ENCODE results near the gene LINC00632.
"Not testable (repeated sequence)": the region's sequence is repeated elsewhere in the genome, so short reads cannot be mapped to it uniquely, and the experiment has no call there.

LINC00632 gene

DNA sequence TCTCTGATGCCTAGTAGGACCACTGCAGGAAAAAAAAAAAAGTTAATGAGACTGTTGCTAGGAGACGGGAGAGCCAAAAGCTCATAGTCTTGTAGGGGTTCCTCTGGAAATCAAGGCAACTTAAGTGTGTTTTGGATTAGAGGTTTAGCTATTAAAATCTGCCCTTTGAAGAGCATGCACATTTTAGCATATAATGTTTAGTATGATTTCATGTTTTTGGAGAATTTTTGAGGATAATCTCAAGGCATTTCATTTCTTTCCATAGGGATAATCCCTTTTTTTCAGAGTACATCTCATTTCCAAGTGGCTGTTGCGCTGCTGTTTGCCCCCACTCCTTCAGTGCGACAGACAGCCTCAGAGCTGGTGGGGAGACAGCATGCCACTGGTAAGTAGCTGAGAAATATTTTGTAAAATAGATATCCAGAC, at the start of gene LINC00632:
Gene LINC00632 (plus strand): TSS at position 339 of the 426 bp plus-strand sequence.
- no peak for DNase-seq

GRCh38 chrX:140661643-140662042, 47.9 kb upstream of the LINC00632 start:
- no peak for DNase-seq

- peak; percentile 0 for DNase-seq
Measured at GRCh38 chrX:140664939-140665338, 44.6 kb upstream of the LINC00632 start.

DNA sequence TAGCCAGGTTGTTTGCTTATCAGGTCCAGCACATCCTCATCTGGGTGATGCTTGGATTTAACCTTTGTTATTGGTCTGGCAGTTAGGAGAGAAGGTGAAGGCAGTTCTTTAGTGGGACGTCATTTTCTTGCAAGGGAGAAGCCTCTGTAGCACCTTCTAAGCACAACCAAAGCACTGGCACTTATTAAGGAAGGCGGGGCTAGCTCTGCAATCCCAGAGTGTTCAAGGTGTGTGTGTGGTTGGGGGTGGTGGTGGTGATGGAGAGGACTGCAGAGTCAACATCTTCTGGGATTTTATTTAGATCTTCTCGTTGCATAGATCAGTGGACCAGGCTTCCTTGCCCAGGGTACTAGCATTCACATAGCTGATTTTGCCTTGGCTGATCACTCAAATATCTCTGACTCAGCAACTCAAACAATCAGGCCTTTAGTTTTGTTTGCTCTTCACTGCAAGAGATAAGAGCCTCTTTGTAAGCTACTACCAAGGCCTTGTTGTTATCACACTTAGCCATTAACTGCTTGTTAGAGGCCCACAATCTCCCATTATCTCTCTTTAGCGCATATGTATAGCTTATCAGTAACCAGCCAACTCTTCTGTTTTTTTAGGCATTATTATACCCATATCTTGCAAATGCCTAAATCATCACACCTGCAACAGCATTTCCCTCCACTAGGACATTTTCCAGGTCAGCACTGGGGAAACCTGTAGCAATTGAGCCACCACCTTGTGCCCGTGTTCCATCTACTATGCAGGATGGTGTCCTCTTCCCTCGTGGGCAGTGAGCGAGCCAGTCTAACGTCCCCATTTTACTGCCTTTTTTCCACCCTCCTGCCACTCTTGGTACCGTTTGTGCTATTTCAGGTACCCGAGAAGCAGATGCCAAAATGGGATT, 36.5 kb upstream of the LINC00632 start:
- DNase-seq = no peak

GRCh38 chrX:140687706-140688105, 21.9 kb upstream of the LINC00632 start:
- DNase-seq = no peak

- not testable (repeated sequence) for DNase-seq
Measured at GRCh38 chrX:140691596-140691995, 18.0 kb upstream of the LINC00632 start.

DNA sequence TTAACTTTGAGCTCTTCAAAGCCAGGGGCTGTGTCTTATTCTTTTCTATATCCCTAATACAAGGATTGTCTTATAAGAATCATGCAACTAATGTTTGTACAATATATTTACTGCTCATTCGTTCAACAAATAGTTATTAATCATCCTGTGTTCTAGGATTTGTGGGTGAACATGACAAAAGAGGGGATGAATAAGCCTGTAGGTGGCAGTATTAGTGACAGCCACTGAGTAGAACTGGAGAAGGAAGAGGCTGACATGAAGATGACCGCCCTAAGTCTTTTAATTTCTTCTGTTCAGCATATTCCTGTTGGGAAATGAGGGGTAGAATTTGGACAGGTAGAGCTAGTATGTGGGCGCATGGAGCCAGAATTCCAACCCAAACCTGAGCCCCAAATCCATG, 11.9 kb upstream of the LINC00632 start:
- DNase-seq = no peak

GRCh38 chrX:140701480-140701879, 8.1 kb upstream of the LINC00632 start:
- DNase-seq = no peak

DNA sequence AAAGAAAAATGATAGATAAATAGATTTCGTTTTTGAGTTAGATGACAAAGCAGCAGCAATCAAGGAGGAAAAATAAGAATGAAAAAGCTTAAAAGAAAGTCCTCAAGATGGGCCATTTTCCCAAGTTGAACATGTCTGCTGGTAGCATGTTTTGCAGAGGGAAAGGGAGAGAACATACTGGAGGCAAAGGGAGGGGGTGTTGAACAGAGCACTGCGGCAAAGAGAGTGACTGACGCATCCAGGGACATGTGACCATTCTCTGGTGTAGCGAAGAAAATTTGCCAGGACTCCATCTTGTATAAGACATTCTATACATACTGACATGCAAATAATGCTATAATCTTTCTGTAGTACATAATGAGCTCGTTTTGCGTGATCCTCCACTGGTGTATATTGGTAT, 1.2 kb downstream of the LINC00632 start:
- DNase-seq = no peak

DNA sequence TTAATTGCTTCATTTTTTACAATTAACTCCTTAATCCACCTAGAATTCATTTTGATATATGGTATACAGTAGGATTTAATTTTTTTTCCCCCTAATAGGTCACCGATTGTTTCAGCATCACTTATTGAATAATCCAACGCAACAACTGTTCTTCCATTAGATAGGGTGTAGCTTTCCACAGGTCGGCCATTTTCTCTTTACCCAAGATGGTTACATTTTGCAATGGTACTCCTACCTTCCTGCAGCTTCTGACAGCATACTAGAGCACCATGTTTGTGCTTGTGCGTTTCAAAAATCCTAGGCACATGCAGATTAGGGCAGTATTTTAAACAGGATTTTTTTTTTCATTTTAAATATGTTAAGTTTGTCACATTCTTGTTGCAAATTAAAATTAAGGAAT, 2.3 kb downstream of the LINC00632 start:
- no peak for DNase-seq

GRCh38 chrX:140712413-140713173, 3.0 kb downstream of the LINC00632 start:
- no peak for DNase-seq

DNA sequence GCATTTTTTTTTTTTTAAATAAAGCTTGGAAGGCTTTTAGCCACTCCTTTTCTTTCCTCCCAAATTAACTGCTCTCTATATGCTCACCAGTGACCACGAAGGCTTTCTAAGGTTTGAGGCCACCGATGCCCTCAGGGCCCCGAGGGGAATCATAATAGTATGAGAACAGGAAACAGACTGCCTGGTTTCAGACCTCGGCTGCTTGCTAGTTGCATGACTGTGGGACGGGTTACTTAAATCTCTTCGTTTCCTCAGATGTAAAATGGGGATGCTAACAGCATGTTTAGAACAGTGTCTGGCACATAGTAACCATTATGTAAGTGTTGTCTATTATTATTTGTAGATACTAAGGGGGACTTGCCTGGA, 3.6 kb downstream of the LINC00632 start:
- no peak for DNase-seq

DNA sequence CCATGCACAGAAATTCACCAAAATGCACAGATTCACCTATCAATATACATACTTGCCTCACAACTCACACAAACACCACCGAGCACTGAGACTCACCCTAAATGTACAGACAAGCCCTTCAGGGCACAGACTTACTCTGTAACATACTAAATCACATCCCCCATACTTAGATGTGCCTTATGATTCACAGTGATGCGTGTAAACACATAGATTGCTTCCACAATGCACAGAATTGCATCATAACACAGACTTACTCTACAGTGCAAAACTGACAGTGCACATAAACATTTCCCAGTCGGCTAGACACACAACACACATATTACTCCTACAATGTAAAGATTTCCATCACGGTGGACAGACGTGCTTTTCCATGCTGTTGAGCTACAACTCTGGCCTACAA, 6.2 kb downstream of the LINC00632 start:
- no peak for DNase-seq

GRCh38 chrX:140723121-140723715, 13.7 kb downstream of the LINC00632 start:
- DNase-seq = no peak

DNA sequence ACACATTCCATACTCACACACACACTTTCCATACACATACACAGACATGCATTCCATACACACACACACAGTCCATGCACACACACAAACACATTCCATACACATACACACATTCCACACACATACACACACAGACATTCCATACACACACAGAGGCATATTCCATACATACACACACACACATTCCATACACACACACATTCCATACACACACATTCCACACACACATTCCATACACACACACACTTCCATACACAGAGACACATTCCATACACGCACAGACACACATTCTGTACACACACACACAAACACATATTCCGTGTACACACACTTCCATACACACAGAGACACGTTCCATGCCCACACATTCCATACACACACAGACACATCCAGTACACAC, 14.8 kb downstream of the LINC00632 start:
- DNase-seq = no peak

GRCh38 chrX:140724736-140725135, 15.2 kb downstream of the LINC00632 start:
- DNase-seq = no peak

- DNase-seq = no peak
Measured at GRCh38 chrX:140725500-140725899, 15.9 kb downstream of the LINC00632 start.

- DNase-seq = peak; percentile 7
Measured at GRCh38 chrX:140733766-140734342, 24.3 kb downstream of the LINC00632 start.

- DNase-seq = no peak
Measured at GRCh38 chrX:140744085-140744484, 34.5 kb downstream of the LINC00632 start.

DNA sequence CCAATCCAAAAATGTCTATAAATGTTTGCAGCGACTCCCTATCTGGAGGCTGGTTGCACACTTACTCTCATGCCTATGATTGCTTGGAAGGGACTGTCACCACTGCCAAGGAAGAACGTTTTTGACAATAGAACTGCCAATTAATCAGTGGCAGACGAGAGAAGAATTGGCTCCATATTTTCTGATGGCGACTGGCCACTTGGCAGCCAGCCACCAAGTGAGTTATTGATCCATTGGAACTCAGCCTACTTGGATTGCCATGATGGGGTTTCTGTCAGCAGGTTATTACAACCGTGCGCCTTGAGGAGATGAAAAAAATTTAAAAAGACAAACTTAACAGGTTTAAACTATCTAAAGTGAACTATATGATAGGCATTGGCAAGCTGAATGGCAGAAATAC, 47.4 kb downstream of the LINC00632 start:
- no peak for DNase-seq

DNA sequence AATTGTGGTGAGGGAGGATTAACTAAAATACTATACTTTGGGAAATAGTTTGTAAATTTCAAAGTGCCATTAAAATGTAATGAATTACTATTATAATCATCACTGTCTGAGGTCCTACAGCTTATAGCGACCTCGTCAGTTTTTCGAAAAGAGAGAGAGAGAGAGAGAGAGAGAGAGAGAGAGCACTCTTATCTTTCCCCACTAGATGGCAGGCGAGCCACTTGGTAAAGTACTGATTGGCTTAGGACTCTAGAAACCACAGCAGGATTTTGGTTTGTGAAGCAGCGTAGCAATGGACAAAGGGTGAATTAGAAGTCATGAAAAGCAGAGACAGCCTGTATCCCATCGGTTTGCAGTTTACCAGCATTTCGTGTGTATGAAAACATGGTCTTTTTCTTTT, 52.5 kb downstream of the LINC00632 start:
- DNase-seq = no peak

- no peak for DNase-seq
Measured at GRCh38 chrX:140764401-140764919, 54.9 kb downstream of the LINC00632 start.
